Measurements from ENCODE around the gene OR7C2.

The OR7C2 gene

DNA sequence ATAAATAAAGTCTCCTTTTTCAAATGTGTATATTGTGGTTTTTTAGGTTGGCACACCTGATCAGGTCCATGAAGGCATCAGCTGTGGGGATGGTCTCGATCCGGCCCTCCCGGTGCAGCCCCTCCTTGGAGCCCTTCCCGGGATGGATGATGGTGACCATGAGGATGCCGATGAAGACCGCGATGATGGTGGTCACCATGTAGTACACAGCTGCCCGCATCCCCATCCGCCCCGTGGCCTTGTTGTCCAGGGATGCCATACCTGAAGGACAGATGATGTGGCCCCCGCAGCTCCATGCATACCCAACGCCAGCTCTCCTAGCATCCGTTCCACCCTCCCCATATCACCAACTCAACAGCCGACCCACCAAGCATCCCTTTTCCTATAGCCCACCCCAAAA, 27.0 kb downstream of the OR7C2 start (continued):
- TF ChIP-seq, protein P1, sequence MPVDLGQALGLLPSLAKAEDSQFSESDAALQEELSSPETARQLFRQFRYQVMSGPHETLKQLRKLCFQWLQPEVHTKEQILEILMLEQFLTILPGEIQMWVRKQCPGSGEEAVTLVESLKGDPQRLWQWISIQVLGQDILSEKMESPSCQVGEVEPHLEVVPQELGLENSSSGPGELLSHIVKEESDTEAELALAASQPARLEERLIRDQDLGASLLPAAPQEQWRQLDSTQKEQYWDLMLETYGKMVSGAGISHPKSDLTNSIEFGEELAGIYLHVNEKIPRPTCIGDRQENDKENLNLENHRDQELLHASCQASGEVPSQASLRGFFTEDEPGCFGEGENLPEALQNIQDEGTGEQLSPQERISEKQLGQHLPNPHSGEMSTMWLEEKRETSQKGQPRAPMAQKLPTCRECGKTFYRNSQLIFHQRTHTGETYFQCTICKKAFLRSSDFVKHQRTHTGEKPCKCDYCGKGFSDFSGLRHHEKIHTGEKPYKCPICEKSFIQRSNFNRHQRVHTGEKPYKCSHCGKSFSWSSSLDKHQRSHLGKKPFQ (tag by site-specific recombination; IDR thresholded peaks at IDR 0.05): no peak
- TF ChIP-seq, protein P2, sequence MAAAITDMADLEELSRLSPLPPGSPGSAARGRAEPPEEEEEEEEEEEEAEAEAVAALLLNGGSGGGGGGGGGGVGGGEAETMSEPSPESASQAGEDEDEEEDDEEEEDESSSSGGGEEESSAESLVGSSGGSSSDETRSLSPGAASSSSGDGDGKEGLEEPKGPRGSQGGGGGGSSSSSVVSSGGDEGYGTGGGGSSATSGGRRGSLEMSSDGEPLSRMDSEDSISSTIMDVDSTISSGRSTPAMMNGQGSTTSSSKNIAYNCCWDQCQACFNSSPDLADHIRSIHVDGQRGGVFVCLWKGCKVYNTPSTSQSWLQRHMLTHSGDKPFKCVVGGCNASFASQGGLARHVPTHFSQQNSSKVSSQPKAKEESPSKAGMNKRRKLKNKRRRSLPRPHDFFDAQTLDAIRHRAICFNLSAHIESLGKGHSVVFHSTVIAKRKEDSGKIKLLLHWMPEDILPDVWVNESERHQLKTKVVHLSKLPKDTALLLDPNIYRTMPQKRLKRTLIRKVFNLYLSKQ (tag by site-specific recombination; IDR thresholded peaks at IDR 0.05; ENCODE audit: borderline replicate concordance): no peak
- no peak for TF ChIP-seq ZNF747 (tag by site-specific recombination; IDR thresholded peaks at IDR 0.05)

DNA sequence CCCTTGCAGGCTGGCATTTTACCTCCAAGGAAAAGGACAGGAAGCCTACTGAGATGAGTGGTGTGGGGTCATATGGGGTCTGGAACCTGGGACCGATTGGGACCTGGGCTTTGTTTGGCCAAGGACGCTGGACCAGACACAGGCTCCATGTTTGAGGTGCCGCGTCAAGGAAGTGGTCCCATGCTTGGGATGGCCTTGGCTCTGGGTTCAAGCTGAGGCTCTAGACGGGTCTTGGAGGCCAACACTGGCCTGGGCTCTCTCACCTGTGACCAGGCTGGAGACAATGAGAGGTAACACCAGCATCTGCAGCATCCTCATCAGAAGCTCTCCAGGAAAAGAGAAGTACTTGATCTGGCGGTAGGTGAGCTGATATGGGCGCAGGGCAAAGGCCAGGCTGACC, 30.2 kb downstream of the OR7C2 start:
- H3K36me3 ChIP-seq (ENCODE audit: control insufficient read depth in 2 of 2, insufficient read depth in 1 of 2, low read length in 2 of 2): no peaks in the 10 kb centered on the region
- H3K4me1 ChIP-seq (ENCODE audit: control insufficient read depth, insufficient read depth, low read length): no peaks in the 10 kb centered on the region
- no peak overlapping the region for H3K4me3 ChIP-seq (ENCODE audit: low read depth, low read length)
- no peaks in the 10 kb centered on the region for H3K9me3 ChIP-seq (ENCODE audit: control insufficient read depth, insufficient read depth, low read depth, low read length)
- no peak overlapping the region for H3K27ac ChIP-seq (ENCODE audit: extremely low read depth, low read depth, low read length)
- CTCF ChIA-PET: no interaction called here
- POLR2A ChIA-PET: interaction anchor here (0.6 kb wide), 2 partner anchors 16 to 534 kb away, joined by 3 to 7 read pairs; no protein-coding TSS in a partner anchor
- TF ChIP-seq ZNF211 (tag by site-specific recombination; IDR thresholded peaks at IDR 0.05; ENCODE audit: low read depth) (no peak), ZNF157 (tag by site-specific recombination; IDR thresholded peaks at IDR 0.05) (no peak), ZNF248 (tag by site-specific recombination; IDR thresholded peaks at IDR 0.05) (no peak), ZNF341 (tag by site-specific recombination; IDR thresholded peaks at IDR 0.05; ENCODE audit: low read depth) (no peak), ZSCAN23 (tag by site-specific recombination; IDR thresholded peaks at IDR 0.05) (no peak), ZNF292 (tag by site-specific recombination; IDR thresholded peaks at IDR 0.05; ENCODE audit: borderline replicate concordance, low read depth) (no peak), ZNF138 (tag by site-specific recombination; IDR thresholded peaks at IDR 0.05; ENCODE audit: borderline replicate concordance) (no peak), ZBTB1 (tag by site-specific recombination; IDR thresholded peaks at IDR 0.05) (no peak), ZNF37A (tag by site-specific recombination; IDR thresholded peaks at IDR 0.05) (no peak), ZNF571 (tag by site-specific recombination; IDR thresholded peaks at IDR 0.05) (no peak), ZNF133 (tag by site-specific recombination; IDR thresholded peaks at IDR 0.05) (no peak), ZNF521 (tag by site-specific recombination; IDR thresholded peaks at IDR 0.05) (no peak), ZNF776 (tag by site-specific recombination; IDR thresholded peaks at IDR 0.05; ENCODE audit: borderline replicate concordance) (no peak), ZNF558 (tag by site-specific recombination; IDR thresholded peaks at IDR 0.05) (no peak), ZBTB17 (tag by site-specific recombination; IDR thresholded peaks at IDR 0.05) (no peak)
- TF ChIP-seq, protein P3, sequence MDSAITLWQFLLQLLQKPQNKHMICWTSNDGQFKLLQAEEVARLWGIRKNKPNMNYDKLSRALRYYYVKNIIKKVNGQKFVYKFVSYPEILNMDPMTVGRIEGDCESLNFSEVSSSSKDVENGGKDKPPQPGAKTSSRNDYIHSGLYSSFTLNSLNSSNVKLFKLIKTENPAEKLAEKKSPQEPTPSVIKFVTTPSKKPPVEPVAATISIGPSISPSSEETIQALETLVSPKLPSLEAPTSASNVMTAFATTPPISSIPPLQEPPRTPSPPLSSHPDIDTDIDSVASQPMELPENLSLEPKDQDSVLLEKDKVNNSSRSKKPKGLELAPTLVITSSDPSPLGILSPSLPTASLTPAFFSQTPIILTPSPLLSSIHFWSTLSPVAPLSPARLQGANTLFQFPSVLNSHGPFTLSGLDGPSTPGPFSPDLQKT (IDR thresholded peaks at IDR 0.05; ENCODE audit: borderline replicate concordance, low read depth, low read length): no peak
- TF ChIP-seq, protein P4, sequence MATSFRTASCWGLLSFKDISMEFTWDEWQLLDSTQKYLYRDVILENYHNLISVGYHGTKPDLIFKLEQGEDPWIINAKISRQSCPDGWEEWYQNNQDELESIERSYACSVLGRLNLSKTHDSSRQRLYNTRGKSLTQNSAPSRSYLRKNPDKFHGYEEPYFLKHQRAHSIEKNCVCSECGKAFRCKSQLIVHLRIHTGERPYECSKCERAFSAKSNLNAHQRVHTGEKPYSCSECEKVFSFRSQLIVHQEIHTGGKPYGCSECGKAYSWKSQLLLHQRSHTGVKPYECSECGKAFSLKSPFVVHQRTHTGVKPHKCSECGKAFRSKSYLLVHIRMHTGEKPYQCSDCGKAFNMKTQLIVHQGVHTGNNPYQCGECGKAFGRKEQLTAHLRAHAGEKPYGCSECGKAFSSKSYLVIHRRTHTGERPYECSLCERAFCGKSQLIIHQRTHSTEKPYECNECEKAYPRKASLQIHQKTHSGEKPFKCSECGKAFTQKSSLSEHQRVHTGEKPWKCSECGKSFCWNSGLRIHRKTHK (tag by site-specific recombination; IDR thresholded peaks at IDR 0.05): no peak
- TF ChIP-seq, protein P5, sequence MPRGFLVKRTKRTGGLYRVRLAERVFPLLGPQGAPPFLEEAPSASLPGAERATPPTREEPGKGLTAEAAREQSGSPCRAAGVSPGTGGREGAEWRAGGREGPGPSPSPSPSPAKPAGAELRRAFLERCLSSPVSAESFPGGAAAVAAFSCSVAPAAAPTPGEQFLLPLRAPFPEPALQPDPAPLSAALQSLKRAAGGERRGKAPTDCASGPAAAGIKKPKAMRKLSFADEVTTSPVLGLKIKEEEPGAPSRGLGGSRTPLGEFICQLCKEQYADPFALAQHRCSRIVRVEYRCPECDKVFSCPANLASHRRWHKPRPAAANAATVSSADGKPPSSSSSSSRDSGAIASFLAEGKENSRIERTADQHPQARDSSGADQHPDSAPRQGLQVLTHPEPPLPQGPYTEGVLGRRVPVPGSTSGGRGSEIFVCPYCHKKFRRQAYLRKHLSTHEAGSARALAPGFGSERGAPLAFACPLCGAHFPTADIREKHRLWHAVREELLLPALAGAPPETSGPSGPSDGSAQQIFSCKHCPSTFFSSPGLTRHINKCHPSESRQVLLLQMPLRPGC (tag by site-specific recombination; IDR thresholded peaks at IDR 0.05): no peak
